Transverse colon (tissue), 4 donors: ENCODE results near the gene KLHDC2. TPM values are rescaled to one million over a fixed set of nuclear protein-coding genes. Genes with fewer than 3 reads are reported as not detected.

Source experiments
- DNase-seq: peaks from one replicate; pipeline ENCODE4 v3.0.0-alpha.2; 2019
- H3K27ac ChIP-seq, 4 donors: fragments of 200-600 bp; sonication (generic); 2 replicates each; pipeline ENCODE4 v1.5.1; 2016 to 2018; ENCODE audit warnings: inconsistent platforms in 4 of 4
- H3K27me3 ChIP-seq: fragments of 200-600 bp; sonication (generic); 2 replicates; pipeline ENCODE4 v1.5.1; 2017; ENCODE audit warnings: inconsistent platforms
- H3K36me3 ChIP-seq, 4 donors: fragments of 200-600 bp; sonication (generic); 2 replicates each; pipeline ENCODE4 v1.5.1; 2017 to 2019; ENCODE audit warnings: inconsistent platforms in 4 of 4
- H3K4me1 ChIP-seq, 4 donors: fragments of 200-600 bp; sonication (generic); 2 replicates each; pipeline ENCODE4 v1.5.1; 2017 to 2020; ENCODE audit warnings: inconsistent platforms in 4 of 4
- H3K4me3 ChIP-seq, 4 donors: fragments of 200-600 bp; sonication (generic); 1 replicate in 1 of 4; 2 replicates in 3 of 4; pipeline versions ENCODE4 v1.5.1 to v1.6.1; 2017 to 2019; ENCODE audit warnings: inconsistent platforms in 4 of 4
- H3K9me3 ChIP-seq, 2 donors: fragments of 200-600 bp; sonication (generic); 2 replicates each; pipeline ENCODE4 v1.5.1; 2017 to 2019; ENCODE audit warnings: inconsistent platforms in 2 of 2
- CTCF ChIP-seq, 5 experiments: fragments of 200-600 bp in 3 of 5; fragments of 450-650 bp in 2 of 5; sonication (generic) in 3 of 5; IDR thresholded peaks; 1 replicate in 2 of 5; 2 replicates in 3 of 5; pipeline ENCODE4 v1.5.1; 2016 to 2017; ENCODE audit warnings: antibody characterized with exemption in 5 of 5, inconsistent platforms in 3 of 5, mild to moderate bottlenecking in 2 of 5, moderate library complexity in 1 of 5
- EP300 ChIP-seq: sonication (generic); formaldehyde crosslinking; IDR thresholded peaks from one replicate; pipeline ENCODE4 v1.6.1; 2017; ENCODE audit warnings: antibody characterized with exemption, low read depth
- POLR2A ChIP-seq: fragments of 450-650 bp; IDR thresholded peaks from one replicate; pipeline ENCODE4 v1.6.1; 2016; ENCODE audit warnings: antibody characterized with exemption, mild to moderate bottlenecking, moderate library complexity
- POLR2AphosphoS5 ChIP-seq, 3 donors: sonication (generic); formaldehyde crosslinking; IDR thresholded peaks; one replicate each; pipeline ENCODE4 v1.6.1; 2016; ENCODE audit warnings: antibody characterized with exemption in 3 of 3
- WGBS, 2 donors: methylation state at CpG; one replicate each; pipeline ENCODE4 v1.1.5; 2018; ENCODE audit warnings: low coverage in 1 of 2; 5-methylcytosine and 5-hydroxymethylcytosine counted together
- in situ Hi-C, 4 donors: fragments of 200-750 bp; cut with MboI; loops; one replicate each; pipeline versions ENCODE4 v1.15.0 to v1.15.1; 2017; ENCODE audit warnings: low sequenced_read_pairs in 3 of 4, low pct_ligation_motif_present in 1 of 4, low pct_unique_long_range_greater_than_20kb in 1 of 4
- intact Hi-C: fragments of 100-400 bp; cut with DNase I; formaldehyde crosslinking; loops from one replicate; pipeline ENCODE4 v1.15.1; 2023; ENCODE audit warnings: low total_unique reads
- total RNA-seq, 4 donors: library from RNA; depleted of rRNA; stranded (reverse); fragments of >200 nt; gene quantifications; one replicate each; pipeline ENCODE4 v1.1.0, GENCODE V29; 2016

The KLHDC2 gene
- total RNA-seq, 4 donors from 2014 or later: 88.6 to 113 (median 109) TPM

GRCh38 chr14:49754570-49755097, 13.3 kb upstream of the KLHDC2 start:
- intact Hi-C loops (no loop called here), in situ Hi-C loops (loop anchor here in 1 of 4 donors (25.0 kb wide), 1 partner anchor 117 kb away; the partner anchor contains the start of gene DNAAF2)
- Histone ChIP-seq H3K27ac (no peak overlapping the region), H3K4me3 (no peak overlapping the region), H3K36me3 (no peaks in the 10 kb centered on the region), H3K4me1 (no peaks in the 10 kb centered on the region), H3K9me3 (no peaks in the 10 kb centered on the region), H3K27me3 (no peaks in the 10 kb centered on the region)
- DNase-seq: no peak
- WGBS, 2 donors: 81 to 82% methylated on average over 5 of the region's 5 CpGs
- TF ChIP-seq POLR2AphosphoS5 (IDR thresholded peaks at IDR 0.05) (no peak), EP300 (no peak), CTCF (IDR thresholded peaks at IDR 0.05) (no peak), POLR2A (no peak)

GRCh38 chr14:49755378-49755777, 12.6 kb upstream of the KLHDC2 start:
- WGBS, 2 donors: 87 to 92% methylated on average over 3 of the region's 3 CpGs
- Histone ChIP-seq H3K36me3 (no peaks in the 10 kb centered on the region), H3K9me3 (no peaks in the 10 kb centered on the region), H3K4me1 (no peaks in the 10 kb centered on the region), H3K4me3 (no peak overlapping the region), H3K27ac (no peak overlapping the region), H3K27me3 (no peaks in the 10 kb centered on the region)
- TF ChIP-seq EP300 (no peak), POLR2AphosphoS5 (IDR thresholded peaks at IDR 0.05) (no peak), POLR2A (no peak), CTCF (IDR thresholded peaks at IDR 0.05) (no peak)
- in situ Hi-C loops: loop anchor here in 1 of 4 donors (25.0 kb wide), 1 partner anchor 118 kb away; the partner anchor contains the start of gene DNAAF2
- no peak for DNase-seq
- intact Hi-C loops: no loop called here

- in situ Hi-C loops: loop anchor here in 3 of 4 donors (10.0 to 25.0 kb wide), 2 partner anchors 125 to 127 kb away; partner anchors contain the start of gene DNAAF2 (in 3 of the 3)
- Histone ChIP-seq H3K36me3 (no peaks in the 10 kb centered on the region), H3K4me1 (peaks cover 0 to 5% (median 5%) of the 10 kb centered on the region in 4 donors)
These were observed 6.0 kb upstream of the KLHDC2 start for GRCh38 chr14:49761839-49762551.

More at GRCh38 chr14:49761839-49762551, 6.0 kb upstream of the KLHDC2 start:
- H3K4me3 ChIP-seq: no peak overlapping the region
- no peak overlapping the region for H3K27ac ChIP-seq
- intact Hi-C loops: no loop called here
- TF ChIP-seq POLR2AphosphoS5 (IDR thresholded peaks at IDR 0.05) (no peak), POLR2A (no peak), CTCF (IDR thresholded peaks at IDR 0.05) (no peak), EP300 (no peak)
- DNase-seq: no peak
- 93 to 94% methylated on average over 4 to 6 of the region's 6 CpGs for WGBS, 2 donors
- H3K27me3 ChIP-seq: no peaks in the 10 kb centered on the region
- no peaks in the 10 kb centered on the region for H3K9me3 ChIP-seq
